ENCODE measurements around the gene DARS1.

The DARS1 gene

GRCh38 chr2:135931776-135932443 is 53.5 kb downstream of the DARS1 start:
- H3K9ac ChIP-seq (ENCODE audit: low read length), result no peak overlapping the region
- H3K9me3 ChIP-seq (ENCODE audit: low read length), result no peaks in the 10 kb centered on the region
- H3K27ac ChIP-seq (ENCODE audit: low read depth, low read length, poor library complexity, severe bottlenecking), result no peak overlapping the region
- H3K79me2 ChIP-seq (ENCODE audit: insufficient read depth, low read length), result no peaks in the 10 kb centered on the region; the same call in 1 of the 2 replicates
- H3K4me3 ChIP-seq (ENCODE audit: low read depth, low read length, poor library complexity, severe bottlenecking), result no peak overlapping the region
- H3K9me2 ChIP-seq (ENCODE audit: low read depth, low read length), result no peaks in the 10 kb centered on the region
- H4K20me1 ChIP-seq (ENCODE audit: insufficient read depth, low read length), result no peaks in the 10 kb centered on the region
- no peaks in the 10 kb centered on the region for H3K27me3 ChIP-seq (ENCODE audit: insufficient read depth, low read length)
- no peak overlapping the region for H2AFZ ChIP-seq (ENCODE audit: low read length)
- TF ChIP-seq EZH2 (IDR thresholded peaks at IDR 0.05; ENCODE audit: borderline replicate concordance, low read length), result no peak
- no peak for TF ChIP-seq CTCF (IDR thresholded peaks at IDR 0.05; ENCODE audit: low read length)
- peaks cover 79% of the 10 kb centered on the region for H3K36me3 ChIP-seq (ENCODE audit: insufficient read depth, low read length)
- no peak overlapping the region for H3K4me2 ChIP-seq (ENCODE audit: low read length)
- H3F3A ChIP-seq (ENCODE audit: insufficient read depth, low read length), result no peaks in the 10 kb centered on the region
- H3K4me1 ChIP-seq (ENCODE audit: insufficient read depth, low read length, severe bottlenecking), result peaks cover under 1% of the 10 kb centered on the region

- no peaks in the 10 kb centered on the region for H3K27me3 ChIP-seq (ENCODE audit: insufficient read depth, low read length)
- H2AFZ ChIP-seq (ENCODE audit: low read length), result no peak overlapping the region
- H3K4me1 ChIP-seq (ENCODE audit: insufficient read depth, low read length, severe bottlenecking), result no peaks in the 10 kb centered on the region
- H3K9me2 ChIP-seq (ENCODE audit: low read depth, low read length), result no peaks in the 10 kb centered on the region
- H3K4me2 ChIP-seq (ENCODE audit: low read length), result no peak overlapping the region
- H3K36me3 ChIP-seq (ENCODE audit: insufficient read depth, low read length), result peaks cover 74% of the 10 kb centered on the region
- H3K79me2 ChIP-seq (ENCODE audit: insufficient read depth, low read length), result no peaks in the 10 kb centered on the region; the same call in 1 of the 2 replicates
- no peak overlapping the region for H3K4me3 ChIP-seq (ENCODE audit: low read depth, low read length, poor library complexity, severe bottlenecking)
- no peak for TF ChIP-seq EZH2 (IDR thresholded peaks at IDR 0.05; ENCODE audit: borderline replicate concordance, low read length)
- TF ChIP-seq CTCF (IDR thresholded peaks at IDR 0.05; ENCODE audit: low read length), result no peak
- H4K20me1 ChIP-seq (ENCODE audit: insufficient read depth, low read length), result no peaks in the 10 kb centered on the region
- H3K9me3 ChIP-seq (ENCODE audit: low read length), result no peaks in the 10 kb centered on the region
- H3K27ac ChIP-seq (ENCODE audit: low read depth, low read length, poor library complexity, severe bottlenecking), result no peak overlapping the region
- H3K9ac ChIP-seq (ENCODE audit: low read length), result no peak overlapping the region
- H3F3A ChIP-seq (ENCODE audit: insufficient read depth, low read length), result no peaks in the 10 kb centered on the region
Measured at GRCh38 chr2:135926605-135927004, 58.8 kb downstream of the DARS1 start.

GRCh38 chr2:135925571-135925970 is 59.9 kb downstream of the DARS1 start:
- no peaks in the 10 kb centered on the region for H3K27me3 ChIP-seq (ENCODE audit: insufficient read depth, low read length)
- H4K20me1 ChIP-seq (ENCODE audit: insufficient read depth, low read length), result no peaks in the 10 kb centered on the region
- no peaks in the 10 kb centered on the region; the same call in 1 of the 2 replicates for H3K79me2 ChIP-seq (ENCODE audit: insufficient read depth, low read length)
- no peaks in the 10 kb centered on the region for H3K9me2 ChIP-seq (ENCODE audit: low read depth, low read length)
- no peak for TF ChIP-seq CTCF (IDR thresholded peaks at IDR 0.05; ENCODE audit: low read length)
- no peak for TF ChIP-seq EZH2 (IDR thresholded peaks at IDR 0.05; ENCODE audit: borderline replicate concordance, low read length)
- no peaks in the 10 kb centered on the region for H3K4me1 ChIP-seq (ENCODE audit: insufficient read depth, low read length, severe bottlenecking)
- no peak overlapping the region for H3K4me3 ChIP-seq (ENCODE audit: low read depth, low read length, poor library complexity, severe bottlenecking)
- no peak overlapping the region for H3K27ac ChIP-seq (ENCODE audit: low read depth, low read length, poor library complexity, severe bottlenecking)
- H3K4me2 ChIP-seq (ENCODE audit: low read length), result no peak overlapping the region
- peaks cover 73% of the 10 kb centered on the region for H3K36me3 ChIP-seq (ENCODE audit: insufficient read depth, low read length)
- H3F3A ChIP-seq (ENCODE audit: insufficient read depth, low read length), result no peaks in the 10 kb centered on the region
- no peak overlapping the region for H2AFZ ChIP-seq (ENCODE audit: low read length)
- H3K9ac ChIP-seq (ENCODE audit: low read length), result no peak overlapping the region
- H3K9me3 ChIP-seq (ENCODE audit: low read length), result no peaks in the 10 kb centered on the region
